NCI-H146 (cell line): ENCODE measurements around the gene SRA1.
A peak's percentile ranks its signal among the peaks of the same experiment; 100 is the strongest.

Experiments used
- DNase-seq: peaks from one replicate; lab custom pipeline; 2025; lab: John Stamatoyannopoulos, UW

The SRA1 gene

GRCh38 chr5:140549237-140550144, 7.8 kb downstream of the SRA1 start:
- no peak for DNase-seq

DNA sequence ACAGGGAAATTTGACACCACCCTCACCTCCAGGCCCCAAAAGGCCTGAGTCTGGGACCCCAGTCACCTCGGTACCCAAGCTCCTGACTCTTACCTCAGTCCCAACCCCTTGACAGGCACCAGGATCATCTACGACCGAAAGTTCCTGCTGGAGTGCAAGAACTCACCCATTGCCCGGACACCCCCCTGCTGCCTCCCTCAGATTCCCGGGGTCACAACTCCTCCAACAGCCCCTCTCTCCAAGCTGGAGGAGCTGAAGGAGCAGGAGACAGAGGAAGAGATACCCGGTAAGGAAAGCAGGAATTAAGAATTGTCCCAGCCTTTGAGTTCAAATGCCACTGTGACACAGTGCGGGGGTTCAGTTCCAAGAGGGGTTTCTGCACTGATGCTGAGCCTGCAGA, 8.5 kb downstream of the SRA1 start:
- no peak for DNase-seq

DNA sequence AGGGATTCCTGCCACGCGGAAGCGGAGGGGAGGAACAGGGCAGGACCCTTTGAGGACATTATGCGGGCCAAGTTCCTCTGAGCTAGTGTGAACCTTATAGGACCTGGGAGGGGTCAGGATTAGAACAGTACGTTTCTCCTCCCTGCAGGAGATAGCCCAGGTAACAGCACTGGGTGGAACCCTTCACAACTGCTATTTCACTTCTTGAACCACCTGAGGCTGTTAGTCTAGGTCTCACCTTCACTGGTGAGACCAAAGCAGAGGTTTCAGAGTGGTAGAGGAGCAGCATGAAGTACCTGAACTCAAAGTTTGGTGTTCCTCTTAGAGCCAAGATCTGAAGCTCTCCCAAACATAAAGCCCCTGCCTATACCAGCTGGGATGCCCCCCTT, 9.0 kb downstream of the SRA1 start:
- DNase-seq = no peak

GRCh38 chr5:140547508-140548299, 9.6 kb downstream of the SRA1 start, which contains the start of gene EIF4EBP3:
Gene EIF4EBP3, plus strand, starts transcription at chr5:140547662. Its CDS starts 76 bp downstream, at chr5:140547738.
- no peak for DNase-seq

GRCh38 chr5:140546851-140547507, 10.3 kb downstream of the SRA1 start:
- DNase-seq = no peak

GRCh38 chr5:140545606-140546005, 11.7 kb downstream of the SRA1 start:
- no peak for DNase-seq

DNA sequence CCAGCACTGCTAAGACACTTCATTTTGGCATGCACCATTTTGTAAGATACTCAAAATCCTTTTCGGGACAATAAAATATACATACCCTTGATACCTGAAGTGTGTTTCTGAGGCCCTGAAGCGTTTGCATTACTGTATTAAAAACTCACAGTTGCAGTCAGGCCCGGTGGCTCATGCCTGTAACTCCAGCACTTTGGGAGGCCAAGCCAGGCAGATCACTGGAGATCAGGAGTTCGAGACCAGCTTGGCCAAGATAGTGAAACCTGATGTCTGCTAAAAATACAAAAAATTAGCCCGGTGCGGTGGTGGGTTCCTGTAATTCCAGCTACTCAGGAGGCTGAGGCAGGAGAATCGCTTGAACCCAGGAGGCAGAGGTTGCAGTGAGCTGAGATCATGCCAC, 12.3 kb downstream of the SRA1 start:
- no peak for DNase-seq

DNA sequence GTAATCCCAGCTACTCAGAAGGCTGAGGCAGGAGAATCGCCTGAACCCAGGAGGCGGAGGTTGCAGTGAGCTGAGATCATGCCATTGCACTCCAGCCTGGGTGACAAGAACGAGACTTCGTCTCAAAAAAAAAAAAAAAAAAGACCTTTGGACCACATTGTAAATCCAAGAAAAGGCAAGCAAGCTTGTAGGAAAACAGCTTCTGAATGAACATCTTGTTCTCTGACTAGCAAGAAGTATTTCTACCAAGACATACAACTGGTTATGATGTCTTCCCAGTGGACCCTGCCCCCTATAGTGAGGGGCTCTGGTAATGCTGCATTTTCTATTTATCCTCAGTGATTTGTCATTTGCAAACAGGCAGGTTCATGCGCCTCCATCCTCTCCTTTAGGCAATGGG, 14.3 kb downstream of the SRA1 start:
- DNase-seq = no peak

GRCh38 chr5:140540227-140540626, 17.0 kb downstream of the SRA1 start:
- no peak for DNase-seq

- DNase-seq = no peak
Observed at GRCh38 chr5:140524003-140524402, 33.3 kb downstream of the SRA1 start.

DNA sequence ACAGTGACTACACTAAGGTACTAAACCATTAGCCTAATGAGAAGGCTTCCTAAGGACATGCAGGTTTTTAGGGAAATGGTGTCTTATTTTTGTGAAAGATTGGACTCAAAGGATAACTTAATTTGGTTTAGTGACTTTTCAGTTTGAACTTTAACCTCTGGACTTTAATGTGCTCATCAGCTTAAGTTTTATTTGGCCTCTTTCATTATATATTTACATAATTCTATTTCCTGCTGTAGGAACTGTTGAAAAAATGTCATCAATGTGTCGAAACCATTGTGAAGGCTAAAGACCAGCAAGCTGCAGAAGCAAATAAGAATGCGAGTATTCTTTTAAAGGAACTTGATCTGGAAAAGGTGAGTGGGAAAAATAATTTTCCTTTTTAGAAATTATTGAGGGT, 44.1 kb downstream of the SRA1 start:
- no peak for DNase-seq

GRCh38 chr5:140509898-140510297, 47.4 kb downstream of the SRA1 start:
- DNase-seq = peak; percentile 17

DNA sequence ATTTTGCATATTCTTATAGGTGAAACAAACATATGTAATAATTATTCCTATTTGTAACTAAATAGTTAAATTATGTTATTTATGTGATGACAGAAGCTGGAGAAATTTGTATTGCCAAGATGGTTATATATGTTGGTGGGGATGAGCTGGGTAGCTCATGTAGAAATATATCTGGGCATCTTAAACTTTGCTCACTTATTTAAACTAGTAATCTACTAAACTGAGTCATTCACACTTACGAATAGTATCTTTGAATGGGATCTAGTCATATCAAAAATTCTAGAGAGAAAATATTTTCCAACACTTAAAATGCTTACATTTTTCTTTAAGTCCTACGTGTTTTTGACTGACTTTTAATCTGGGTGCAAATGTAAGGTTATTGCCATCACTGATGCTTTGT, 54.4 kb downstream of the SRA1 start:
- DNase-seq = no peak
